IPS DF 4.7 (cell line): ENCODE measurements around the gene MOCS1.

ENCODE experiments used
- DNase-seq: peaks from one replicate; pipeline ENCODE4 v3.0.0-alpha.2; 2013; ENCODE audit warnings: low spot score; ENCODE audit errors: extremely low read depth

The MOCS1 gene

GRCh38 chr6:39881851-39882530 is 52.3 kb downstream of the MOCS1 start:
- no peak for DNase-seq

- DNase-seq, result no peak
Measured at GRCh38 chr6:39880594-39880993, 53.7 kb downstream of the MOCS1 start.

- no peak for DNase-seq
Measured at GRCh38 chr6:39879535-39879934, 54.7 kb downstream of the MOCS1 start.

- no peak for DNase-seq
Measured at GRCh38 chr6:39876826-39877225, 57.4 kb downstream of the MOCS1 start.

- no peak for DNase-seq
Measured at GRCh38 chr6:39876111-39876510, 58.2 kb downstream of the MOCS1 start.

- no peak for DNase-seq
Measured at GRCh38 chr6:39873439-39873838, 60.8 kb downstream of the MOCS1 start.

- DNase-seq, result no peak
Measured at GRCh38 chr6:39870950-39871349, 63.3 kb downstream of the MOCS1 start.

GRCh38 chr6:39867592-39867991 is 66.7 kb downstream of the MOCS1 start:
- DNase-seq, result no peak

GRCh38 chr6:39865011-39865888 is 69.0 kb downstream of the MOCS1 start:
- DNase-seq, result peak; percentile 68

- DNase-seq, result no peak
Measured at GRCh38 chr6:39861663-39862062, 72.6 kb downstream of the MOCS1 start.

- DNase-seq, result no peak
Measured at GRCh38 chr6:39859025-39859424, 75.2 kb downstream of the MOCS1 start.

GRCh38 chr6:39855356-39855995 is 78.8 kb downstream of the MOCS1 start:
- no peak for DNase-seq
